ENCODE measurements around the gene RNF11.

RNF11 gene

GRCh38 chr1:51316113-51316845 lies 80.2 kb downstream of the RNF11 start:
- DNase-seq = peak; percentile 87

DNA sequence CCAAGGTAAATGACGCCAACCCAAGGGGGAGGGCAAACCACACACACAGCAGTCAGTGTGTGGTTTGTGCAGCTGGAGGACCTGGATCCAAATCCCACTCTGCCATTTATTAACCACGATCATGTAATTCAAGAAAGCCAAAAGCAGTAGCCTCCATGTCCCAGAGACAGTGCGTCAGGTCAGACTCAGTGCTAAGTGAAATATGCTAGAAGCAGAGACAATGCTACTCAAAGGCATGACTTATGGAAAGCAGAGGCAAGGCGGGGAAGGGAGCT lies 80.7 kb downstream of the RNF11 start:
- DNase-seq = peak; percentile 74

DNA sequence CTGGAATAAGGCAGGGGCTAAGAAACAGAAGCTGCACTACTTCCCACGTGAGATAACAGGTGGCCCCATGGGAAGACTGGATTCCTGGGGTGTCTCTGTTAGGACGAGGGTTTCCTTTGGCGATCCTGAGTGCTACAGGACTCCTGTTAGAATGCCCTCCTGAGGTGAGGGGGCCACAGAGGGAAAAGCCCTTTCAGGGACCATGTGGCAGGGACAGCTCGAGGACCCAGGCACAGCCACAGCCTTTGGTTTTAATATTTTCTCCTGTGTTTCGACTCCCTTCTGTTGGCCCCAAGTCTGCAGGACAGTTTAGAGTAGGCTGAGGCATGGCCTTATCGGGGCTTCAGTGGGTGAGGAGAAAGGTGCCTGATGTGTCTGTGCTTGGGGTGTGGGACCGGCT lies 81.7 kb downstream of the RNF11 start:
- no peak for DNase-seq

- DNase-seq = no peak
Observed at GRCh38 chr1:51320967-51321923, 85.2 kb downstream of the RNF11 start.

DNA sequence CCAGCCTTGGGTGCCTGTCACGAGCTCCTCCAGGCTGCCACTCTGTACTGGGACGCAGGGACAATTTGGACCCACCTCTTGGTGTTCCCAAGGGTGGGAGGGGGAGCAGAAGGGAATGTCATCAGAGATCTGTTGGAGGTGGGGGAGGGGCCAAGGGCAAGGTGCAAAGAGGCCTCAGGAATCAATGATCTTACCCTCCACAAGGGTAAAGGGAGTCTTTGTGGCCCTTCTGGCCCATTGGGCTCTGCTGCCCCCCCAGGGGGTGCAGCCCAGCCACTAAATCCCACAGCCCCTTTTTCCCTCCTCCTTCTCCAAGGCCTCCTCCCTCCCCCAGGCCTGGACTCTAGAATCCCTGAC lies 85.8 kb downstream of the RNF11 start:
- no peak for DNase-seq

DNA sequence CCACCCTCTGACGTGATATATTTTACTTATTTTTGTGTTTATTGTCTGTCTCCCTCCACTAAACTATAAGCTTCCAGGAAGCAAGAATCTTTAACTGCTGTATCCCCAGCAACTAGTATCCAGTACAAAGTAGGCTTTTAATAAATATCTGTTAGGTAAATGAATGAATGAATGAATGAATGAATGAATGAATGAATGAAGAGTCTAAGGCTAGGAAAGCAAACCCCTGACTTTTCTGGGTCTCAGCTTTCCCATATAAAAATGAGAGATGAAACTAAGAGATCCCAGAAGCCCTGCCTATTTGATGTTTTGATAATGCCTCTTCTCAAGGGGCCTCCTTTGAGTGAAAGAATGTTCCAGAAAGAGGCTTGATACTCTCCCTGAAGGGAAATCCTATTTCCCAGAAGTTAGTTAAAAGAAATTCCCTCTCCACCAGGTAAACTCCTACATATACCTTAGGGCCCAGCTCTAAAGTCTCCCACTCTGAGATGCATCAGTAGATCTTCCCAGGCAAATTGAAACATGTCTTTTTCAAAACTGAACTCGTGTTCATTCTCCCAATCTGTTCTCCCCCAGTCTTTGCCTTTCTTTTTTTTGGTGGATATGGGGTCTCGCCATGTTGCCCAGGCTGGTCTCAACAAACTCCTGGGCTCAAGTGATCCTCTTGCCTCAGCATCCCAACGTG lies 86.5 kb downstream of the RNF11 start:
- no peak for DNase-seq
